NT2/D1 (cell line): Measurements from ENCODE around the gene FBXO27.

ENCODE experiments used
- DNase-seq: peaks from one replicate; pipeline ENCODE4 v3.0.0-alpha.2; 2011; ENCODE audit warnings: low read depth, low spot score
- H3K27me3 ChIP-seq: 2 replicates; pipeline ENCODE4 v1.6.0; 2011; ENCODE audit warnings: mild to moderate bottlenecking; ENCODE audit not compliant: insufficient read length, insufficient read depth
- H3K36me3 ChIP-seq: 2 replicates; pipeline ENCODE4 v1.6.1; 2011; ENCODE audit warnings: mild to moderate bottlenecking, low read length, mixed read lengths; ENCODE audit not compliant: insufficient read depth, insufficient read length
- H3K4me1 ChIP-seq: 2 replicates; pipeline ENCODE4 v1.5.1; 2011; ENCODE audit not compliant: insufficient read depth, insufficient read length
- H3K4me3 ChIP-seq: 2 replicates; pipeline ENCODE4 v1.5.1; 2011; ENCODE audit warnings: low read depth; ENCODE audit not compliant: insufficient read length
- H3K9ac ChIP-seq: 2 replicates; pipeline ENCODE4 v1.6.0; 2011; ENCODE audit warnings: low read depth; ENCODE audit not compliant: insufficient read length
- H3K9me3 ChIP-seq: 2 replicates; pipeline ENCODE4 v1.5.1; 2011; ENCODE audit warnings: mild to moderate bottlenecking, low read length; ENCODE audit not compliant: insufficient read depth
- SUZ12 ChIP-seq: IDR thresholded peaks from 2 replicates; pipeline ENCODE4 v1.6.1; 2011; ENCODE audit not compliant: insufficient read length, insufficient read depth; ENCODE audit errors: extremely low read depth
- YY1 ChIP-seq: IDR thresholded peaks from 2 replicates; pipeline ENCODE4 v1.6.1; 2011; ENCODE audit not compliant: insufficient read length, insufficient read depth
- ZNF274 ChIP-seq: IDR thresholded peaks from 2 replicates; pipeline ENCODE4 v1.6.1; 2011; ENCODE audit warnings: mild to moderate bottlenecking, low read depth, low read length

Gene FBXO27

GRCh38 chr19:39067104-39067503, 34.8 kb upstream of the FBXO27 start:
- Histone ChIP-seq H3K4me3 (no peak overlapping the region), H3K9me3 (no peaks in the 10 kb centered on the region), H3K36me3 (no peaks in the 10 kb centered on the region), H3K27me3 (no peaks in the 10 kb centered on the region), H3K9ac (no peak overlapping the region), H3K4me1 (peaks cover 3% of the 10 kb centered on the region)
- DNase-seq = no peak
- TF ChIP-seq SUZ12 (no peak), YY1 (no peak), ZNF274 (no peak)

GRCh38 chr19:39065928-39066327, 33.6 kb upstream of the FBXO27 start:
- no peaks in the 10 kb centered on the region for H3K27me3 ChIP-seq
- peaks cover 3% of the 10 kb centered on the region for H3K4me1 ChIP-seq
- TF ChIP-seq ZNF274 (no peak), YY1 (no peak), SUZ12 (no peak)
- no peaks in the 10 kb centered on the region for H3K9me3 ChIP-seq
- no peak overlapping the region for H3K4me3 ChIP-seq
- DNase-seq = no peak
- no peaks in the 10 kb centered on the region for H3K36me3 ChIP-seq
- no peak overlapping the region for H3K9ac ChIP-seq

DNA sequence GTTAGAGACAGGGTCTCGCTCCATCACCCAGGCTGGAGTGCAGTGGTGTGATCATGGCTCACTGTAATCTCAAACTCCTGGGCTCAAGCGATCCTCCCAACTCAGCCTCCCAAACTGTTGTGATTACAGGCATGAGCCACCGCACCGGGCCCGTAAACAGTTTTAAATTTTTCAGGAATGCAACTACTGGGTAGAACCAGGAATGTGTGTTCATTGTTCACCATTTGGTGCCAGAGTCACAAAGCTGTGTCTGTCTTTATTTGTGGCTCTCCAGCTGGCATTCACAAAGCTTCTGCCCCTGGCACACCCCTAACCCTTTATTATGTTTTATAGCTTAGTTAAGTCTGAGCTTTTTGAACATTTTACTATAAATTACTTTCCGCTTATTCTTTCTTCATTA, 32.1 kb upstream of the FBXO27 start:
- no peaks in the 10 kb centered on the region for H3K4me1 ChIP-seq
- no peak for DNase-seq
- H3K36me3 ChIP-seq = no peaks in the 10 kb centered on the region
- H3K9ac ChIP-seq = no peak overlapping the region
- no peaks in the 10 kb centered on the region for H3K27me3 ChIP-seq
- no peaks in the 10 kb centered on the region for H3K9me3 ChIP-seq
- H3K4me3 ChIP-seq = no peak overlapping the region
- TF ChIP-seq SUZ12 (no peak), YY1 (no peak), ZNF274 (no peak)

- H3K27me3 ChIP-seq = no peaks in the 10 kb centered on the region
- no peak overlapping the region for H3K4me3 ChIP-seq
- H3K9me3 ChIP-seq = no peaks in the 10 kb centered on the region
- no peaks in the 10 kb centered on the region for H3K36me3 ChIP-seq
- H3K9ac ChIP-seq = no peak overlapping the region
- H3K4me1 ChIP-seq = no peaks in the 10 kb centered on the region
- no peak for DNase-seq
- no peak for TF ChIP-seq ZNF274
- TF ChIP-seq YY1 = no peak
- no peak for TF ChIP-seq SUZ12
Observed at GRCh38 chr19:39060171-39060570, 27.8 kb upstream of the FBXO27 start.

DNA sequence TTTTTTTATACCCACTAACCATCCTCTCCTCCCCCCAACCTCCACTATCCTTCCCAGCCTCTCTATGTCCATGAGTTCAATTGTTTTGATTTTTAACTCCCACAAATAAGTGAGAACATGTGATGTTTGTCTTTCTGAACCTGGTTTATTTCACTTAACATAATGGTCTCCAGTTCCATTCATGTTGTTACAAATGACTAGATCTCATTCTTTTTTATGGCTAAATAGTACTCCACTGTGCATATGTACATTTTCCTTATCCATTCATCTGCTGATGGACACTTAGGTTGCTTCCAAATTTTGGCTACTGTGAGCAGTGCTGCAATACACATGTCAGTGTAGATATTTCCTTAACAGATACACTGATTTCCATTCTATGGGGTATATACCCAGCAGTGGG, 27.0 kb upstream of the FBXO27 start:
- Histone ChIP-seq H3K9ac (no peak overlapping the region), H3K27me3 (no peaks in the 10 kb centered on the region), H3K4me3 (no peak overlapping the region), H3K9me3 (peaks cover 5% of the 10 kb centered on the region; the same call in 1 of the 2 replicates), H3K36me3 (no peaks in the 10 kb centered on the region), H3K4me1 (no peaks in the 10 kb centered on the region)
- no peak for TF ChIP-seq YY1
- no peak for TF ChIP-seq ZNF274
- TF ChIP-seq SUZ12 = no peak
- DNase-seq = no peak

DNA sequence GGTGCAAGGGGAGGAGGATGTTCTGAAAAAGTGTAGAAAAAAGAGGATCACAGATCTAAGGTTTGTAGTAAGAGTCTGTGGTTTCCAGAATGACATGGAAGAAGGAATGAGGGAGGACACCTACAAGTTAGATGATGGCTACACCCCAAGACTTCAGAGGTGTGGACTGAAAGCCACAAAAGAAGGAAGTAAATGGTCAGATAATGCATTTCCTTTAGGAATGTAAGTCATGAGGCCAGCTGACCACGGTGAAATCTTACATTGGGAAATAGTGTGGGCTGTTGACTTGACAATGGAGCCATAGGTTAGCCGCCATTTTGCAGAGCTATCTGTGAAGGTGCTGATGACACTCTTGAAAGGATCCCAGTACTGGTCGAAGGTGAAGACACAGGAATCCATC, 25.3 kb upstream of the FBXO27 start:
- no peaks in the 10 kb centered on the region for H3K4me1 ChIP-seq
- no peak overlapping the region for H3K9ac ChIP-seq
- no peak overlapping the region for H3K4me3 ChIP-seq
- TF ChIP-seq ZNF274 (no peak), SUZ12 (no peak), YY1 (no peak)
- H3K9me3 ChIP-seq = peaks cover 6% of the 10 kb centered on the region; the same call in 1 of the 2 replicates
- DNase-seq = no peak
- H3K27me3 ChIP-seq = no peaks in the 10 kb centered on the region
- no peaks in the 10 kb centered on the region for H3K36me3 ChIP-seq

- H3K4me3 ChIP-seq = no peak overlapping the region
- no peaks in the 10 kb centered on the region for H3K27me3 ChIP-seq
- TF ChIP-seq YY1 (no peak), SUZ12 (no peak), ZNF274 (no peak)
- H3K9ac ChIP-seq = no peak overlapping the region
- DNase-seq = no peak
- H3K9me3 ChIP-seq = peaks cover 6% of the 10 kb centered on the region; the same call in 1 of the 2 replicates
- no peaks in the 10 kb centered on the region for H3K36me3 ChIP-seq
- no peaks in the 10 kb centered on the region for H3K4me1 ChIP-seq
Observed at GRCh38 chr19:39054091-39054470, 21.7 kb upstream of the FBXO27 start.

DNA sequence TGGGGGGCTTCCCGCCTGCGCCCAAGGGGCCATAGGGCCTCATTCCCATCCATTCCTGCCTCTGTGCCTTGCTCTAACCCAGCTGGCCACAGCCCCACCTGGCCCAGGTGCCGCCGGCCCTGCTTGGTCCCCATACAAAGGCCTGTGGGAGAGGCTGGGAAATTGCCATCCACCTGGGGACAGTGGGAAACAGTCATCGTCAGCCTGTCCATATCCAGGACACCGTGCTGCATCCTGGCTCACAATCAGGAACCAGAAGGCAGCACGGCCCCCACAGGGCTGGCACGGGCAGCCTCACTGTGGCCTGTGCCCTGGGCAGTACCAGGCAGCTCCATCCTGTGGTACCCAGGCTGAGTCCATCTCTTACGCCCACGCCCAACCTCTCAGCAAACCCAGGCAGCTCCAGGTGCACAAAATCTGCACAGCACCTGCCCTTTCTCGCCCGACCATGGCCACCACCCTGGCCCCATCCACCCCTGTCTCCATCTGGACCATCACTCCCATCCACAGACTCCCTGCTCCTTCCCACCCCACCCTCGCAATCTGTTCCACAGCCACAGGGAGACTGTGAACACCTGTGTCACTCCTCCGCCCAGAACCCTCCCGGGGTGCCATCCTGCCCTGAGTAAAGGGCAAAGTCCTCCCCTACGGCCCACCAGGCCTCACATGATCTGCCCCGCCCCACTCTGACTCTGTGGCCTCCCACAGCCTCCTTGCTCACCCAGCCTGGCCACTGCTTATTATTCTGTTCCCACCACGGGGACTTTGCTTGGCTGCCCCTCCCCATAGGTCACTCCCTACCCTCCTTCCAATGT, 21.1 kb upstream of the FBXO27 start:
- TF ChIP-seq SUZ12 (no peak), ZNF274 (no peak), YY1 (no peak)

More for the DNA sequence above, 21.1 kb upstream of the FBXO27 start:
- peaks cover 6% of the 10 kb centered on the region; the same call in 1 of the 2 replicates for H3K9me3 ChIP-seq
- DNase-seq = no peak
- no peak overlapping the region for H3K9ac ChIP-seq
- H3K36me3 ChIP-seq = no peaks in the 10 kb centered on the region
- H3K27me3 ChIP-seq = no peaks in the 10 kb centered on the region
- no peak overlapping the region for H3K4me3 ChIP-seq
- H3K4me1 ChIP-seq = no peaks in the 10 kb centered on the region
